Smooth muscle cell (in vitro differentiated cells): ENCODE results near the gene STAT2. TPM values are rescaled to one million over a fixed set of nuclear protein-coding genes. Genes with fewer than 3 reads are reported as not detected.
"Not testable (repeated sequence)": the region's sequence is repeated elsewhere in the genome, so short reads cannot be mapped to it uniquely, and the experiment has no call there.

Experiments
- DNase-seq: peaks from one replicate; lab custom pipeline; 2025; ENCODE audit not compliant: unreplicated experiment; lab: John Stamatoyannopoulos, UW
- H2AFZ ChIP-seq: fragments of 200-600 bp; sonication (generic); 2 replicates; pipeline ENCODE4 v1.6.0; 2016; ENCODE audit warnings: antibody characterized with exemption, low read depth, mild to moderate bottlenecking
- H3F3A ChIP-seq: fragments of 200-600 bp; sonication (generic); 2 replicates; pipeline ENCODE4 v1.6.0; 2017; ENCODE audit warnings: antibody characterized with exemption, low read depth
- H3K27ac ChIP-seq: fragments of 200-600 bp; sonication (generic); 2 replicates; pipeline ENCODE4 v1.5.1; 2016; ENCODE audit warnings: low read depth, mild to moderate bottlenecking
- H3K27me3 ChIP-seq: fragments of 200-600 bp; sonication (generic); 2 replicates; pipeline ENCODE4 v1.6.1; 2016; ENCODE audit warnings: low read depth, mild to moderate bottlenecking
- H3K36me3 ChIP-seq: fragments of 200-600 bp; sonication (generic); 2 replicates; pipeline ENCODE4 v1.5.1; 2016; ENCODE audit warnings: low read depth
- H3K4me1 ChIP-seq: fragments of 200-600 bp; sonication (generic); 2 replicates; pipeline ENCODE4 v1.5.1; 2016; ENCODE audit warnings: low read depth
- H3K4me2 ChIP-seq: fragments of 200-600 bp; sonication (generic); 2 replicates; pipeline ENCODE4 v1.6.0; 2016; ENCODE audit warnings: mild to moderate bottlenecking
- H3K4me3 ChIP-seq: fragments of 200-600 bp; sonication (generic); 2 replicates; pipeline ENCODE4 v1.5.1; 2016; ENCODE audit warnings: mild to moderate bottlenecking
- H3K79me2 ChIP-seq: fragments of 200-600 bp; sonication (generic); 2 replicates; pipeline ENCODE4 v1.6.0; 2016; ENCODE audit warnings: low read depth, mild to moderate bottlenecking
- H3K9ac ChIP-seq: fragments of 200-600 bp; sonication (generic); 2 replicates; pipeline ENCODE4 v1.6.0; 2016; ENCODE audit warnings: low read depth
- H3K9me3 ChIP-seq: fragments of 200-600 bp; sonication (generic); replicated peaks from 2 replicates; pipeline ENCODE4 v1.5.1; 2016; ENCODE audit warnings: low read depth
- H4K20me1 ChIP-seq: fragments of 200-600 bp; sonication (generic); 2 replicates; pipeline ENCODE4 v1.6.0; 2016; ENCODE audit warnings: low read depth
- WGBS: methylation state at CpG from one replicate; pipeline ENCODE4 v1.1.7; 2016; ENCODE audit warnings: low lambda C conversion rate; 5-methylcytosine and 5-hydroxymethylcytosine counted together
- polyA plus RNA-seq: library from polyadenylated mRNA; unstranded; fragments of >200 nt; fragmentation: Nextera tagmentation; extraction: Ambion mirVana; gene quantifications from 2 replicates; pipeline ENCODE4 v1.2.1, GENCODE V29; 2016
- total RNA-seq: library from RNA; depleted of rRNA; stranded (reverse); fragments of >200 nt; gene quantifications from 2 replicates; pipeline ENCODE4 v1.2.3, GENCODE V29; 2014
- TF ChIP-seq, protein P1 (sequence below): fragments of 200-600 bp; sonication (generic); IDR thresholded peaks from 2 replicates; pipeline ENCODE4 v1.5.1; 2017; ENCODE audit warnings: borderline replicate concordance, mild to moderate bottlenecking, antibody characterized with exemption; ENCODE audit not compliant: insufficient read depth, poor library complexity, severe bottlenecking

Gene STAT2
- total and polyA plus RNA-seq, 2 experiments from 2014 or later = 108 to 141 TPM

GRCh38 chr12:56330936-56331490 lies 28.9 kb downstream of the STAT2 start:
- Histone ChIP-seq H3K27me3 (no peaks in the 10 kb centered on the region), H3K9ac (no peak overlapping the region), H3K9me3 (no peaks in the 10 kb centered on the region), H3K4me3 (no peak overlapping the region), H3F3A (no peaks in the 10 kb centered on the region), H3K4me2 (no peak overlapping the region), H3K27ac (no peak overlapping the region), H2AFZ (no peak overlapping the region), H3K36me3 (no peaks in the 10 kb centered on the region), H4K20me1 (no peaks in the 10 kb centered on the region), H3K79me2 (no peaks in the 10 kb centered on the region), H3K4me1 (no peaks in the 10 kb centered on the region)
- WGBS = 92% methylated on average over 7 of the region's 7 CpGs
- DNase-seq = no peak
- TF ChIP-seq, protein P1, sequence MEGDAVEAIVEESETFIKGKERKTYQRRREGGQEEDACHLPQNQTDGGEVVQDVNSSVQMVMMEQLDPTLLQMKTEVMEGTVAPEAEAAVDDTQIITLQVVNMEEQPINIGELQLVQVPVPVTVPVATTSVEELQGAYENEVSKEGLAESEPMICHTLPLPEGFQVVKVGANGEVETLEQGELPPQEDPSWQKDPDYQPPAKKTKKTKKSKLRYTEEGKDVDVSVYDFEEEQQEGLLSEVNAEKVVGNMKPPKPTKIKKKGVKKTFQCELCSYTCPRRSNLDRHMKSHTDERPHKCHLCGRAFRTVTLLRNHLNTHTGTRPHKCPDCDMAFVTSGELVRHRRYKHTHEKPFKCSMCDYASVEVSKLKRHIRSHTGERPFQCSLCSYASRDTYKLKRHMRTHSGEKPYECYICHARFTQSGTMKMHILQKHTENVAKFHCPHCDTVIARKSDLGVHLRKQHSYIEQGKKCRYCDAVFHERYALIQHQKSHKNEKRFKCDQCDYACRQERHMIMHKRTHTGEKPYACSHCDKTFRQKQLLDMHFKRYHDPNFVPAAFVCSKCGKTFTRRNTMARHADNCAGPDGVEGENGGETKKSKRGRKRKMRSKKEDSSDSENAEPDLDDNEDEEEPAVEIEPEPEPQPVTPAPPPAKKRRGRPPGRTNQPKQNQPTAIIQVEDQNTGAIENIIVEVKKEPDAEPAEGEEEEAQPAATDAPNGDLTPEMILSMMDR = no peak

DNA sequence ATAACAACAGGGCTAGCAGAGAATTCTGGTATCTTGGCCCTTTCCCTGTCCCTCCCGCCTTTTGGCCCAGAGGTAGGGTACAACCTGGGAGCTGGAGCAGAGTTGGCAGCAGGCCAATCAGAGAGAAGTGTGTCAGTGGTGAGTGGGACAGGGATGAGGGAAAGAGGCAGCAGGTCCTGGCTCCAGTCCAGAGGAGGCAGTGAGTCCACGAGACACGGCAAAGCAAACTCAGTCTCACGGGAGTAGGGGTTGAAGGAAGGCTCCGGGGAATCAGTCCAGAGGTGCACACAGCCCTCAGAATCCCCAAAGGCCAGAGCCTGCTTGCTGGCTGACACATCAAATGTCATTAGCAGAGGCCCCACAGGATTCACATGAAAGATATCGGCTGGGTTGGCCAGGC lies 33.4 kb downstream of the STAT2 start:
- Histone ChIP-seq H3K4me1 (no peaks in the 10 kb centered on the region), H3K79me2 (no peaks in the 10 kb centered on the region), H4K20me1 (no peaks in the 10 kb centered on the region), H3K4me3 (no peak overlapping the region), H3K9me3 (no peaks in the 10 kb centered on the region), H2AFZ (no peak overlapping the region), H3F3A (no peaks in the 10 kb centered on the region), H3K27ac (no peak overlapping the region), H3K36me3 (no peaks in the 10 kb centered on the region), H3K9ac (no peak overlapping the region), H3K27me3 (no peaks in the 10 kb centered on the region), H3K4me2 (no peak overlapping the region)
- DNase-seq = no peak
- 96% methylated on average over 6 of the region's 6 CpGs for WGBS
- TF ChIP-seq, protein P1 = no peak

DNA sequence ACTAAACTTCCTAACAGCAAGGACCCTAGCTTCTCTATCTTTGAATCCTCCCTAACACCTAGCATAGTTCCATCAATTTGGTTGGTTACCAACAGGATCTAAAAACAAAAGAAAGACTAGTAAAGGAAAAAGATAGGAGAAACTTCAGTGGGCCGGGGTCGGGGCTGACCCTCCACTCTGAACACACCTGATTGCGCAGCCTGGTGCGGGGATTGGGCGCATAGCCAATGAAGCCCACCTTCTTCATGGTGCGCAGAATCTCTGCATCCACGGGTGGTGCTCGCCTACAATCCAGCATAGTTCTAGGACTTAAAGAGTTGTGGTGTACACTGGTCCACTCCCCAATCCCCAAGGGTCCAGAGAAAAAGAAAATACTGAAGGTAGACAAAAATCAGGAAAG lies 33.8 kb downstream of the STAT2 start:
- no peak overlapping the region for H3K4me3 ChIP-seq
- no peaks in the 10 kb centered on the region for H3K4me1 ChIP-seq
- WGBS = 97% methylated on average over 8 of the region's 8 CpGs
- H4K20me1 ChIP-seq = no peaks in the 10 kb centered on the region
- no peak overlapping the region for H3K27ac ChIP-seq
- TF ChIP-seq, protein P1 = no peak
- H3K79me2 ChIP-seq = no peaks in the 10 kb centered on the region
- H3K9me3 ChIP-seq = no peaks in the 10 kb centered on the region
- no peak overlapping the region for H3K9ac ChIP-seq
- DNase-seq = no peak
- H3K36me3 ChIP-seq = no peaks in the 10 kb centered on the region
- no peak overlapping the region for H2AFZ ChIP-seq
- no peaks in the 10 kb centered on the region for H3K27me3 ChIP-seq
- no peaks in the 10 kb centered on the region for H3F3A ChIP-seq
- no peak overlapping the region for H3K4me2 ChIP-seq

- no peaks in the 10 kb centered on the region for H3K79me2 ChIP-seq
- DNase-seq = no peak
- H3K4me1 ChIP-seq = no peaks in the 10 kb centered on the region
- no peaks in the 10 kb centered on the region for H3K36me3 ChIP-seq
- H2AFZ ChIP-seq = no peak overlapping the region
- H3K4me3 ChIP-seq = no peak overlapping the region
- 67% methylated on average over 6 of the region's 6 CpGs for WGBS
- no peaks in the 10 kb centered on the region for H3K9me3 ChIP-seq
- peak overlapping the region; percentile 43 for H3K9ac ChIP-seq
- no peaks in the 10 kb centered on the region for H3K27me3 ChIP-seq
- peak overlapping the region; percentile 35 for H3K4me2 ChIP-seq
- TF ChIP-seq, protein P1 = no peak
- peak overlapping the region; percentile 49 for H3K27ac ChIP-seq
- H3F3A ChIP-seq = no peaks in the 10 kb centered on the region
- no peaks in the 10 kb centered on the region for H4K20me1 ChIP-seq
Measured at GRCh38 chr12:56324206-56324605, 35.7 kb downstream of the STAT2 start.

DNA sequence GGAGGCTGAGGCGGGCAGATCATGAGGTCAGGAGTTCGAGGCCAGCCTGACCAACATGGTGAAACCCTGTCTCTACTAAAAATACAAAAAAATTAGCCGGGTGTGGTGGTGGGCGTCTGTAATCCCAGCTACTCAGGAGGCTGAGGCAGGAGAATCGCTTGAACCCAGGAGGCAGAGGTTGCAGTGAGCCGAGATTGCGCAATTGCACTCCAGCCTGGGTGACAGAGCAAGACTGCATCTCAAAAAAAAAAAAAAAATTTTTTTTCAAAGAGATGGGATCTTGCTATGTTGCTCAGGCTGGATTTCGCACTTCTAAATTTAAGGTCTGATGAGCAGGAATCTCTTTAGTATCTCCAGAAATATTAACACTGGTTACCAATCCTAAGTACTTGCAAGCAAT lies 38.3 kb downstream of the STAT2 start:
- H3K9ac ChIP-seq = not testable (repeated sequence)

More for the DNA sequence above, 38.3 kb downstream of the STAT2 start:
- 96% methylated on average over 8 of the region's 8 CpGs for WGBS
- not testable (repeated sequence) for H3K4me2 ChIP-seq, H3K9me3 ChIP-seq, H4K20me1 ChIP-seq, H3F3A ChIP-seq, H2AFZ ChIP-seq, H3K79me2 ChIP-seq, H3K27ac ChIP-seq, H3K4me3 ChIP-seq, H3K4me1 ChIP-seq, DNase-seq, H3K27me3 ChIP-seq, H3K36me3 ChIP-seq
